ENCODE results near the gene SLC2A1.
A peak's percentile ranks its signal among the peaks of the same experiment; 100 is the strongest.

The SLC2A1 gene

DNA sequence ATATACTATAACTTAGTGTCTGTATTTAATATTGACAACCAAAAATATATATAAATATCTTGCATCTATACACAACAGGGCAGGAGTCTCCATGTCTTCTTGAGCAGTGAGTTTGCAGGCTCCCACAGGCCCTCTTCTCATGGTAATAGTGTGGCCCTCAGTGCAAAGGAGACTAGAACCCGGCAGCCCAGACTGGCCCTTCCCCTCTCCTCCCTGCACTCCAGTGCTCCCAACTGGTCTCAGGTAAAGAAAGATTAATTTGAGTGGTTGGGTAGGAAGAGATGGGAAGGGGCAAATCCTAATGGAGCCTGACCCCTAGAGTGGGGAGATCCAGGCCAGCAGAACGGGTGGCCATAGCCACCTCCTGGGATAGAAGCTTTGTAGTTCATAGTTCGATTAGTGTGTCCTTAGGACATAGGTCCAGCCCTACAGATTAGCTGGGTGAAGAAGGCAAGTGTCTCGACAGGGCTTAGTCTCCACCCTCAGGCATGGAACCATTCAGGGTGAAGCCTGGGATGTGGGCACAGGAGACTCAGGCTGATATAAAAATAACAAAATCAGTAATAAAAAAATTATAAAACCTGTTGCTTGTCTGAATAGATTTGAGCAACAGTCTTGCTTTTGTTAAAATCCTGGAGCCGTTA is 32.3 kb downstream of the SLC2A1 start:
- peaks cover 30% of the 10 kb centered on the region for H3K4me1 ChIP-seq (ENCODE audit: control insufficient read depth, low read length)
- peaks cover 33% of the 10 kb centered on the region for H3F3A ChIP-seq (ENCODE audit: control insufficient read depth, insufficient read depth)
- H3K27ac ChIP-seq (ENCODE audit: low read depth, low read length), result 0 out of 2 replicates have a peak overlapping the region, but pooled peaks have one; percentile 71
- H4K20me1 ChIP-seq (ENCODE audit: control insufficient read depth, insufficient read depth, low read depth, low read length), result peaks cover 14% of the 10 kb centered on the region
- H3K27me3 ChIP-seq (ENCODE audit: control insufficient read depth, low read length), result no peaks in the 10 kb centered on the region
- no peak overlapping the region; the same call in 1 of the 2 replicates for H3K4me2 ChIP-seq (ENCODE audit: low read length)
- peaks cover 65% of the 10 kb centered on the region for H3K36me3 ChIP-seq (ENCODE audit: control insufficient read depth, low read length)
- no peaks in the 10 kb centered on the region for H3K9me3 ChIP-seq (ENCODE audit: control insufficient read depth, insufficient read depth, low read length)
- peaks cover 14% of the 10 kb centered on the region for H3K79me2 ChIP-seq (ENCODE audit: control insufficient read depth, low read length)
- TF ChIP-seq, protein P1, sequence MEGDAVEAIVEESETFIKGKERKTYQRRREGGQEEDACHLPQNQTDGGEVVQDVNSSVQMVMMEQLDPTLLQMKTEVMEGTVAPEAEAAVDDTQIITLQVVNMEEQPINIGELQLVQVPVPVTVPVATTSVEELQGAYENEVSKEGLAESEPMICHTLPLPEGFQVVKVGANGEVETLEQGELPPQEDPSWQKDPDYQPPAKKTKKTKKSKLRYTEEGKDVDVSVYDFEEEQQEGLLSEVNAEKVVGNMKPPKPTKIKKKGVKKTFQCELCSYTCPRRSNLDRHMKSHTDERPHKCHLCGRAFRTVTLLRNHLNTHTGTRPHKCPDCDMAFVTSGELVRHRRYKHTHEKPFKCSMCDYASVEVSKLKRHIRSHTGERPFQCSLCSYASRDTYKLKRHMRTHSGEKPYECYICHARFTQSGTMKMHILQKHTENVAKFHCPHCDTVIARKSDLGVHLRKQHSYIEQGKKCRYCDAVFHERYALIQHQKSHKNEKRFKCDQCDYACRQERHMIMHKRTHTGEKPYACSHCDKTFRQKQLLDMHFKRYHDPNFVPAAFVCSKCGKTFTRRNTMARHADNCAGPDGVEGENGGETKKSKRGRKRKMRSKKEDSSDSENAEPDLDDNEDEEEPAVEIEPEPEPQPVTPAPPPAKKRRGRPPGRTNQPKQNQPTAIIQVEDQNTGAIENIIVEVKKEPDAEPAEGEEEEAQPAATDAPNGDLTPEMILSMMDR (IDR thresholded peaks at IDR 0.05; ENCODE audit: low read depth, low read length, poor library complexity, severe bottlenecking), result no peak
- no peak for TF ChIP-seq EZH2phosphoT487 (IDR thresholded peaks at IDR 0.05; ENCODE audit: borderline replicate concordance, low read length)
- no peaks in the 10 kb centered on the region for H3K9me2 ChIP-seq (replicated peaks; ENCODE audit: control insufficient read depth, low read length)
- H3K4me3 ChIP-seq (ENCODE audit: low read length), result no peak overlapping the region

DNA sequence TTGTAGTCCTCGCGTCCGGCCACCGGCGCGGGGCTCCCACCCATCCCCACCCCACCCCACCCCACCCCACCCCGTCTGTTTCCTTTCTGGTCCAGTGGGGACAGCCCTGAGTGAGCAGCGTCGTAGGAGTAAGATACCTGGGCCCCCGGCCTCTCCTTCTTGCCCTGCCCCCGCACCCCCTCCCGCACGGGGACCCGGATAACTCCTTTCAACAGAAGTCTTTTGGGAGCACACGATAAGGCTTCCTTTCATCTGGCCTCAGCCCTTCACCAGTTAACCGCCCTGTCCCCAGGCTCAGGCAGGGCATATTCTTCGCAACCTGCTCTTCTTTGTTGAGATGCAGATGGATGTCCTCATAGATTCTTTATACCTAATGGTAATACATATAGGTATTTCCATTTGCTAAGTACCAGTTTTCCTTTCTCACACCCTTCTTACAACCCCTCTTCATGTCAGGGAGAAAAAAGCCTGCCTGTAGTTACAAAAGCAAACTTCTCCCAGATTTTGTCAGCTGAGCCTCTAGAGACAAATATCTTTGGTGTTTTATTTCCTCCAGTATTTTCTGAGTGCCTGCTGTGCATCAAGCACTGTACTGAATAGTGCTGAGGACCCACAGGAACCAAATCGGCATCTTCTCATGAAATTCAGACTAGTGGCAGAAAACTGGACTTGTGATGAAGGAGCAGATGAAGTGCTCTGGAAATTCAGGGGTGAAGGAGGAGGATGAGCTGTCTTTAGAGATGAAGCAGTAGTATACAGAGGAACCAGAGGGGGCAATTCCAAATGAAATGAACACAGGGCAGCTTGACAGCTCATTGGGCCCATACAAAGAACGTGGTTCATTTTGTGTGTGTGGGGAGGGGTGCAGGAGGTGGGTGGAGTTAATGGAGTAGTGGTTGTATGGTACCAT is 33.6 kb downstream of the SLC2A1 start:
- no peaks in the 10 kb centered on the region for H3K27me3 ChIP-seq (ENCODE audit: control insufficient read depth, low read length)
- peak overlapping the region; percentile 71 for H3K27ac ChIP-seq (ENCODE audit: low read depth, low read length)
- H4K20me1 ChIP-seq (ENCODE audit: control insufficient read depth, insufficient read depth, low read depth, low read length), result peaks cover 3% of the 10 kb centered on the region; the same call in 1 of the 2 replicates
- H3K9me3 ChIP-seq (ENCODE audit: control insufficient read depth, insufficient read depth, low read length), result no peaks in the 10 kb centered on the region
- peak overlapping the region; percentile 83 for H3K4me3 ChIP-seq (ENCODE audit: low read length)
- peaks cover 33% of the 10 kb centered on the region for H3F3A ChIP-seq (ENCODE audit: control insufficient read depth, insufficient read depth)
- peaks cover 53% of the 10 kb centered on the region for H3K36me3 ChIP-seq (ENCODE audit: control insufficient read depth, low read length)
- peaks cover 23% of the 10 kb centered on the region for H3K4me1 ChIP-seq (ENCODE audit: control insufficient read depth, low read length)
- peak overlapping the region; percentile 68 for H3K4me2 ChIP-seq (ENCODE audit: low read length)
- H3K9me2 ChIP-seq (replicated peaks; ENCODE audit: control insufficient read depth, low read length), result no peaks in the 10 kb centered on the region
- TF ChIP-seq, protein P1 (IDR thresholded peaks at IDR 0.05; ENCODE audit: low read depth, low read length, poor library complexity, severe bottlenecking), result no peak
- TF ChIP-seq EZH2phosphoT487 (IDR thresholded peaks at IDR 0.05; ENCODE audit: borderline replicate concordance, low read length), result no peak
- H3K79me2 ChIP-seq (ENCODE audit: control insufficient read depth, low read length), result peaks cover 2% of the 10 kb centered on the region

- peak overlapping the region; percentile 68 for H3K4me2 ChIP-seq (ENCODE audit: low read length)
- no peaks in the 10 kb centered on the region for H3K79me2 ChIP-seq (ENCODE audit: control insufficient read depth, low read length)
- H3F3A ChIP-seq (ENCODE audit: control insufficient read depth, insufficient read depth), result peaks cover 33% of the 10 kb centered on the region
- H3K9me2 ChIP-seq (replicated peaks; ENCODE audit: control insufficient read depth, low read length), result no peaks in the 10 kb centered on the region
- H4K20me1 ChIP-seq (ENCODE audit: control insufficient read depth, insufficient read depth, low read depth, low read length), result no peaks in the 10 kb centered on the region
- no peaks in the 10 kb centered on the region for H3K27me3 ChIP-seq (ENCODE audit: control insufficient read depth, low read length)
- H3K4me3 ChIP-seq (ENCODE audit: low read length), result peak overlapping the region; percentile 83
- H3K36me3 ChIP-seq (ENCODE audit: control insufficient read depth, low read length), result peaks cover 44% of the 10 kb centered on the region
- H3K4me1 ChIP-seq (ENCODE audit: control insufficient read depth, low read length), result peaks cover 23% of the 10 kb centered on the region
- TF ChIP-seq EZH2phosphoT487 (IDR thresholded peaks at IDR 0.05; ENCODE audit: borderline replicate concordance, low read length), result no peak
- TF ChIP-seq, protein P1 (IDR thresholded peaks at IDR 0.05; ENCODE audit: low read depth, low read length, poor library complexity, severe bottlenecking), result no peak
- H3K9me3 ChIP-seq (ENCODE audit: control insufficient read depth, insufficient read depth, low read length), result no peaks in the 10 kb centered on the region
- H3K27ac ChIP-seq (ENCODE audit: low read depth, low read length), result peak overlapping the region; percentile 71
Observed at GRCh38 chr1:42924082-42924850, 34.4 kb downstream of the SLC2A1 start.

Data from DOHH2 (cell line).